H1 (cell line): ENCODE results near the gene DCTD.

Experiments
- BRCA1 ChIP-seq: IDR thresholded peaks from 2 replicates; pipeline ENCODE4 v1.6.1; 2012; ENCODE audit warnings: low read depth, low read length, improper control_type of control experiment
- CEBPB ChIP-seq: IDR thresholded peaks from 2 replicates; pipeline ENCODE4 v1.6.1; 2012; ENCODE audit warnings: low read depth, low read length
- CREB1 ChIP-seq: IDR thresholded peaks from 2 replicates; pipeline ENCODE4 v1.6.1; 2012; ENCODE audit warnings: inconsistent platforms
- EZH2 ChIP-seq: fragments of 200-600 bp; sonication (generic); IDR thresholded peaks from 2 replicates; pipeline ENCODE4 v1.7.1; 2012; ENCODE audit warnings: low read depth, mild to moderate bottlenecking, moderate library complexity, low read length, inconsistent platforms; ENCODE audit not compliant: severe bottlenecking
- GTF2F1 ChIP-seq: IDR thresholded peaks from 2 replicates; pipeline ENCODE4 v1.6.1; 2012; ENCODE audit warnings: low read depth, low read length, improper control_type of control experiment, borderline replicate concordance
- HDAC2 ChIP-seq, 2 experiments: fragments of 300-600 bp in 1 of 2; sonication (generic) in 1 of 2; IDR thresholded peaks; 2 replicates each; pipeline ENCODE4 v1.6.1; 2011 to 2012; ENCODE audit warnings: low read depth in 2 of 2, low read length in 2 of 2, mild to moderate bottlenecking in 2 of 2, moderate library complexity in 2 of 2, borderline replicate concordance in 1 of 2, inconsistent platforms in 1 of 2
- JUN ChIP-seq: IDR thresholded peaks from 2 replicates; pipeline ENCODE4 v1.6.1; 2011; ENCODE audit warnings: low read depth, mild to moderate bottlenecking, improper control_type of control experiment, low read length
- PHF8 ChIP-seq: fragments of 200-600 bp; sonication (generic); conservative IDR thresholded peaks from 2 replicates; pipeline ENCODE4 v1.7.1; 2012; ENCODE audit warnings: low read depth, mild to moderate bottlenecking, inconsistent platforms, low read length, moderate library complexity
- POLR2A ChIP-seq, 2 experiments: IDR thresholded peaks; 1 replicate in 1 of 2; 2 replicates in 1 of 2; pipeline ENCODE4 v1.6.1; 2011; ENCODE audit warnings: low read depth in 2 of 2, low read length in 2 of 2, mild to moderate bottlenecking in 2 of 2; ENCODE audit errors: control extremely low read depth in 1 of 2
- ZNF274 ChIP-seq: IDR thresholded peaks from 2 replicates; pipeline ENCODE4 v1.7.0; 2012; ENCODE audit warnings: low read length, borderline replicate concordance; ENCODE audit errors: extremely low read depth
- TF ChIP-seq, protein P1 (sequence below), 3 experiments: IDR thresholded peaks; 1 replicate in 2 of 3; 2 replicates in 1 of 3; pipeline versions ENCODE4 v1.5.1 to v1.6.1; 2011; ENCODE audit warnings: low read length in 3 of 3, mild to moderate bottlenecking in 3 of 3, inconsistent platforms in 2 of 3, low read depth in 1 of 3, moderate library complexity in 1 of 3; ENCODE audit not compliant: insufficient read depth in 1 of 3; ENCODE audit errors: control extremely low read depth in 1 of 3
- TF ChIP-seq, protein P2 (sequence below): IDR thresholded peaks from 2 replicates; pipeline ENCODE4 v1.6.1; 2011; ENCODE audit warnings: low read depth, mild to moderate bottlenecking, low read length; ENCODE audit not compliant: insufficient read depth

DNA sequence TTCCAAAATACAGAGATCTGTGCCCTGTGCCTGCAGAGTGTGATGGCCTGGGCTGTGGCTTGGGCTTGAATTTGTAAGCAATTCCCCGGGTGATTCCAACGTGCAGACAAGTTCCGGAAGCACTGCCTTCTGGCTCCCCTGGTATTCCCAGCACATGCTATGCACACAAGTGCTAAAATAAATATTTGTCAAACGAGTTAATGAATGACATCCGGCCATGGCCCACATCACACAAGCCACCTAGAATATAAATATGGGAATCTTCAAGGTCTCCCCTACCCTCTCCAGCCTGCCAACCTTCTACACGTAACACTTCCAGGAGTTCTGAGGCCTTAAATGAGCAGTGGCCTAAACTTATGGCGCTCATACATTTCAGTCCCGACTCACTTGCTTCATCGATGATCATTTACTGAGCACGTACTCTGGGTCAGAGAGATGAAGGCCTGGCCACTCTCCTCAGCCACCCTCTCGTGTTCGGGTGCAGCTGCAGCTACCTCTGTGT, 21.3 kb downstream of the DCTD start:
- TF ChIP-seq PHF8 (no peak), POLR2A (IDR thresholded peaks at IDR 0.05; ENCODE audit: control extremely low read depth in 1 of 2, low read depth in 2 of 2, low read length in 2 of 2) (no peak), JUN (no peak), CEBPB (no peak), HDAC2 (IDR thresholded peaks at IDR 0.05; ENCODE audit: borderline replicate concordance in 1 of 2, low read depth in 2 of 2, low read length in 2 of 2) (no peak), EZH2 (no peak), BRCA1 (no peak), GTF2F1 (no peak), ZNF274 (no peak), CREB1 (no peak)
- TF ChIP-seq, protein P1, sequence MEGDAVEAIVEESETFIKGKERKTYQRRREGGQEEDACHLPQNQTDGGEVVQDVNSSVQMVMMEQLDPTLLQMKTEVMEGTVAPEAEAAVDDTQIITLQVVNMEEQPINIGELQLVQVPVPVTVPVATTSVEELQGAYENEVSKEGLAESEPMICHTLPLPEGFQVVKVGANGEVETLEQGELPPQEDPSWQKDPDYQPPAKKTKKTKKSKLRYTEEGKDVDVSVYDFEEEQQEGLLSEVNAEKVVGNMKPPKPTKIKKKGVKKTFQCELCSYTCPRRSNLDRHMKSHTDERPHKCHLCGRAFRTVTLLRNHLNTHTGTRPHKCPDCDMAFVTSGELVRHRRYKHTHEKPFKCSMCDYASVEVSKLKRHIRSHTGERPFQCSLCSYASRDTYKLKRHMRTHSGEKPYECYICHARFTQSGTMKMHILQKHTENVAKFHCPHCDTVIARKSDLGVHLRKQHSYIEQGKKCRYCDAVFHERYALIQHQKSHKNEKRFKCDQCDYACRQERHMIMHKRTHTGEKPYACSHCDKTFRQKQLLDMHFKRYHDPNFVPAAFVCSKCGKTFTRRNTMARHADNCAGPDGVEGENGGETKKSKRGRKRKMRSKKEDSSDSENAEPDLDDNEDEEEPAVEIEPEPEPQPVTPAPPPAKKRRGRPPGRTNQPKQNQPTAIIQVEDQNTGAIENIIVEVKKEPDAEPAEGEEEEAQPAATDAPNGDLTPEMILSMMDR (IDR thresholded peaks at IDR 0.05; ENCODE audit: control extremely low read depth in 1 of 3, insufficient read depth in 1 of 3, low read depth in 1 of 3, low read length in 3 of 3) = no peak
- TF ChIP-seq, protein P2, sequence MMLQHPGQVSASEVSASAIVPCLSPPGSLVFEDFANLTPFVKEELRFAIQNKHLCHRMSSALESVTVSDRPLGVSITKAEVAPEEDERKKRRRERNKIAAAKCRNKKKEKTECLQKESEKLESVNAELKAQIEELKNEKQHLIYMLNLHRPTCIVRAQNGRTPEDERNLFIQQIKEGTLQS = no peak
